IPS-20b (cell line): ENCODE results near the gene ARFGAP2.
A peak's percentile ranks its signal among the peaks of the same experiment; 100 is the strongest.

Experiments used
- H3K27ac ChIP-seq: one replicate; pipeline ENCODE4 v1.5.1; 2013; ENCODE audit warnings: low read length
- H3K27me3 ChIP-seq: 2 replicates; pipeline ENCODE4 v1.6.1; 2013; ENCODE audit warnings: mild to moderate bottlenecking, low read length, inconsistent platforms; ENCODE audit not compliant: insufficient read depth
- H3K36me3 ChIP-seq: 2 replicates; pipeline ENCODE4 v1.6.1; 2013; ENCODE audit warnings: low read depth, mild to moderate bottlenecking, inconsistent platforms, low read length, moderate library complexity; ENCODE audit not compliant: insufficient read depth
- H3K4me1 ChIP-seq: 2 replicates; pipeline ENCODE4 v1.6.1; 2013; ENCODE audit warnings: mild to moderate bottlenecking, control low read depth, inconsistent platforms, low read length, moderate library complexity; ENCODE audit not compliant: insufficient read depth
- H3K4me3 ChIP-seq: 2 replicates; pipeline ENCODE4 v1.5.1; 2013; ENCODE audit warnings: mild to moderate bottlenecking, low read length, inconsistent platforms
- H3K9ac ChIP-seq: 2 replicates; pipeline ENCODE4 v1.6.1; 2013; ENCODE audit warnings: low read depth, mild to moderate bottlenecking, inconsistent platforms, low read length, moderate library complexity
- H3K9me3 ChIP-seq: 2 replicates; pipeline ENCODE4 v1.6.1; 2013; ENCODE audit warnings: mild to moderate bottlenecking, low read depth, low read length, inconsistent platforms; ENCODE audit not compliant: insufficient read depth

The ARFGAP2 gene

GRCh38 chr11:47139878-47140277 is 36.8 kb downstream of the ARFGAP2 start:
- no peak overlapping the region for H3K9ac ChIP-seq
- H3K27me3 ChIP-seq = no peaks in the 10 kb centered on the region
- no peak overlapping the region for H3K27ac ChIP-seq
- H3K9me3 ChIP-seq = no peaks in the 10 kb centered on the region
- H3K4me1 ChIP-seq = 0 out of 2 replicates have a peak, but pooled peaks cover 4% of the 10 kb centered on the region
- no peak overlapping the region for H3K4me3 ChIP-seq
- H3K36me3 ChIP-seq = peaks cover 12% of the 10 kb centered on the region; the same call in 1 of the 2 replicates

DNA sequence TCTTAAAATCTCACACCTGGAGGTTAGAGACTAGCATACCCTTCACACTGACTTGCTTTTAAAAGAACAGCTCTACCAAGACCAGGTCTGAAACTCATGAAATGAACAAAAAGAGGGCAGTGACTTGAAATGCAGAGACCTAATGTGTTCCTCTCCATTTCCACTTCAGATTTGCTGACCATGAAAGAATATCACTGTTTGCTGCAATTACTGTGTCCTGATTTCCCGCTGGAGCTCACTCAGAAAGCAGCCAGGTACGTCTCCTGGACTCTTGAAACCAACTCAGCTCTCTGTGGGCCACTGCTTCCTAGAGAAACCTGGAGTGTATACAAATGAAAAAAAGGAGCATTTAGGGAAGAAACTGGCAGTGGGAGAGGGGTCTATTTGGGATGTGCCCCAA is 39.2 kb downstream of the ARFGAP2 start:
- Histone ChIP-seq H3K27me3 (no peaks in the 10 kb centered on the region), H3K9ac (no peak overlapping the region; the same call in 1 of the 2 replicates), H3K9me3 (no peaks in the 10 kb centered on the region), H3K4me3 (no peak overlapping the region), H3K4me1 (no peaks in the 10 kb centered on the region), H3K36me3 (peaks cover 12% of the 10 kb centered on the region; the same call in 1 of the 2 replicates), H3K27ac (no peak overlapping the region)

GRCh38 chr11:47136921-47137320 is 39.8 kb downstream of the ARFGAP2 start:
- Histone ChIP-seq H3K9ac (no peak overlapping the region), H3K9me3 (no peaks in the 10 kb centered on the region), H3K4me3 (no peak overlapping the region), H3K27me3 (no peaks in the 10 kb centered on the region), H3K36me3 (peaks cover 12% of the 10 kb centered on the region; the same call in 1 of the 2 replicates), H3K27ac (no peak overlapping the region), H3K4me1 (no peaks in the 10 kb centered on the region)

DNA sequence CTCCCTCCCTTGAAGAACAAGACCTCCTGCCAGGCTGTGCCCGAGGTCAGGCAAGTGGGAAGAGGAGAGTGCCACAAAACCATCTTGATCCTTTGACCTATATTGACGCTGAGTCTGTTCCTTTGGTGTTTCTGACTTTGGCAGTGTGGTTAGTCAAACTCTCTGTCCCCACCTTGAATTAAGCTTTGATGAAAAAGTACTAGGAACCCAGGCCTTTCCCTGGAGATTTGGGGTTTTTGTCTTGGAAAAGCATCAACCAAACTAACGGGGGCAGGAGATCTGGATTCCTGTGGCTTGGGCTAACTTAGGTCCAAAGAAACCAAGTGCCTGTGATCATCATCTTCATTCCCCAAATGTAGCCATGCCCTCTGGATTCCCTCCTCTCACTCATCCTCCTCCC is 40.4 kb downstream of the ARFGAP2 start:
- Histone ChIP-seq H3K27me3 (no peaks in the 10 kb centered on the region), H3K9ac (no peak overlapping the region), H3K27ac (no peak overlapping the region), H3K4me1 (no peaks in the 10 kb centered on the region), H3K4me3 (no peak overlapping the region), H3K36me3 (peaks cover 12% of the 10 kb centered on the region; the same call in 1 of the 2 replicates), H3K9me3 (no peaks in the 10 kb centered on the region)

GRCh38 chr11:47132981-47133380 is 43.7 kb downstream of the ARFGAP2 start:
- Histone ChIP-seq H3K27ac (no peak overlapping the region), H3K9ac (no peak overlapping the region), H3K36me3 (peaks cover 6% of the 10 kb centered on the region; the same call in 1 of the 2 replicates), H3K27me3 (no peaks in the 10 kb centered on the region), H3K4me1 (peaks cover 11% of the 10 kb centered on the region; the same call in 1 of the 2 replicates), H3K4me3 (no peak overlapping the region), H3K9me3 (no peaks in the 10 kb centered on the region)

GRCh38 chr11:47132490-47132889 is 44.2 kb downstream of the ARFGAP2 start:
- Histone ChIP-seq H3K4me1 (peaks cover 11% of the 10 kb centered on the region; the same call in 1 of the 2 replicates), H3K27ac (no peak overlapping the region)

DNA sequence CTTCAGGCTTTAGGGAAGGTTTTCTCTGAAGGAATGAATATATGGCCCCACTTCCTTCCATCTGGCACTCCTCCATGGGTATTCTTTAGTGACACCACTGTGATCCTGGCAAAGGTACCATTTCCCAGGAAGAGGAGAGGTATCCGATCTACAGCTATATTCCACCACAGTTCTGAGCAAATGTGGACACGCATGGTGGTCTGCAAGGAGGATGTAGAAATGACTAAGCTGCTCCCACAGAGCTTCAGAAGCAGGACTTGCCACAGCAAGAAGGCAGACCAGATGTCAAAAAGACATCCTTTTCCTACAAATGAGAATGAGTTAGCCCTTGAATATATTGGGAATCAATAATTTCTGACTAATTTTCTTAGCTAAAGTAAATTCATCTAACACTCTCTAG is 45.5 kb downstream of the ARFGAP2 start:
- no peaks in the 10 kb centered on the region for H3K27me3 ChIP-seq
- H3K9ac ChIP-seq = no peak overlapping the region
- H3K9me3 ChIP-seq = no peaks in the 10 kb centered on the region
- peak overlapping the region; percentile 45; the same call in 1 of the 2 replicates for H3K4me3 ChIP-seq
- H3K4me1 ChIP-seq = peaks cover 11% of the 10 kb centered on the region; the same call in 1 of the 2 replicates
- H3K36me3 ChIP-seq = no peaks in the 10 kb centered on the region
- H3K27ac ChIP-seq = no peak overlapping the region

More at GRCh38 chr11:47132490-47132889, 44.2 kb downstream of the ARFGAP2 start:
- Histone ChIP-seq H3K27me3 (no peaks in the 10 kb centered on the region), H3K4me3 (no peak overlapping the region), H3K36me3 (peaks cover 1% of the 10 kb centered on the region; the same call in 1 of the 2 replicates), H3K9ac (no peak overlapping the region), H3K9me3 (no peaks in the 10 kb centered on the region)

DNA sequence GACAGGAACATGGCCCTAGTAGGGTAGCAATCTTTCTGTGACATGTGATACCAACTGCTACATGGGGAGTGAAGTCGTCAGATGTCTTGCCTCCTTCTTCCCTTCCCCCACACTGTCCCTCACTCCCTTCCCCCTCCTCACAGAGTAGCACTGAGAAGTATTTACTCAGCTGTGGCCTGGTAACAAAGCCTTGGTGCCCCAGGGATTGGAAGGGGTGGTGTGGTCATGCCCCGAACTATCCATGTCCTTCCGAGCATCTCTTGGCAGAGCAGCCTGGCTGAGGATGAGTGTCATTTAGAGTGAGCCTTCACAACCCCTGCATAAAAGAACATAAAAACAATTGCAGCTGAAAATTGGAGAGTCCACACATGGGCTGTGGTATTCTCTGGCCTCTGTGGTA is 46.1 kb downstream of the ARFGAP2 start:
- Histone ChIP-seq H3K36me3 (no peaks in the 10 kb centered on the region), H3K27me3 (no peaks in the 10 kb centered on the region), H3K27ac (no peak overlapping the region), H3K4me1 (peaks cover 11% of the 10 kb centered on the region; the same call in 1 of the 2 replicates), H3K4me3 (peak overlapping the region; percentile 45; the same call in 1 of the 2 replicates), H3K9ac (no peak overlapping the region), H3K9me3 (no peaks in the 10 kb centered on the region)

DNA sequence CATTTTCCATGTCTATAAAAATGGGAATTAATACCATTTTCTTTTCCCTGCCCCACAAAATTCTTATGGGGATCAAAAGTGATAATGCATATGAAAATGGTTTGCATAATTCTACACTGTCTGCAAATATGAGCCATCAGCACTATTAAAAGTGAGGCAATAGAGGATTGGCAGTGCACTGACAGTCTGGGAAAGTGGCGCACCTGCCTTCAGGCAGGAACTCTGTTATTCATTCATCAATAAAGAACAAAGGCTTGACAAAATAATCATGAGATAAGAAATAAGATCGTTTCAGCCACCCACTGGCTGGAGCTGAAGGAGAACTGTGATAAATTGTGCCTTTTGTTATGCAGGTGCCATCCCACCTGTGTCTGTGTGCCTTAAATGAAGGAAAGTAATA is 49.5 kb downstream of the ARFGAP2 start:
- no peaks in the 10 kb centered on the region for H3K36me3 ChIP-seq
- no peak overlapping the region for H3K4me3 ChIP-seq
- H3K9me3 ChIP-seq = no peaks in the 10 kb centered on the region
- H3K9ac ChIP-seq = no peak overlapping the region
- H3K4me1 ChIP-seq = peaks cover 11% of the 10 kb centered on the region; the same call in 1 of the 2 replicates
- H3K27me3 ChIP-seq = no peaks in the 10 kb centered on the region
- H3K27ac ChIP-seq = no peak overlapping the region

GRCh38 chr11:47125083-47125482 is 51.6 kb downstream of the ARFGAP2 start:
- Histone ChIP-seq H3K36me3 (no peaks in the 10 kb centered on the region), H3K9ac (no peak overlapping the region), H3K27ac (no peak overlapping the region), H3K9me3 (no peaks in the 10 kb centered on the region), H3K4me3 (no peak overlapping the region), H3K27me3 (no peaks in the 10 kb centered on the region), H3K4me1 (peaks cover 1% of the 10 kb centered on the region; the same call in 1 of the 2 replicates)

DNA sequence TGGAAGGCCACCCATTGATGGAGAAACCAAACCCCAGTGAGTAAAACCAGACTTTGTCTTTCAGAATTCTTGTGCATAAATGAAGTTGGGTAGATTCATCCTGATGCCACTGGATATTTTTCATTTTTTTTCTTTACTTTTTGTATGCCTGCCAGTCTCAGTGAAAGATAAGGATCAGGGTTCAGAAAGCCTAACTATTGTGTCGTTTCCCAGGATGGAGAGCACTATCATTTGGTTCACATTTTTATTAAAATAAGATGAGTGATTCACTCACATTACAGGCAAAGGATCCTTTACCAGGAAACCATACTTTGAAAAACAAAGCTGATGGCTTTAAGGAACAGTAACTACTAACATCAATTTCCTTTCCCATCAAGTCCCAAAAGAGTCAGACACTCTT is 52.0 kb downstream of the ARFGAP2 start:
- Histone ChIP-seq H3K36me3 (no peaks in the 10 kb centered on the region), H3K9ac (no peak overlapping the region), H3K4me1 (no peaks in the 10 kb centered on the region), H3K4me3 (no peak overlapping the region), H3K9me3 (no peaks in the 10 kb centered on the region), H3K27ac (no peak overlapping the region), H3K27me3 (no peaks in the 10 kb centered on the region)

GRCh38 chr11:47123094-47123493 is 53.6 kb downstream of the ARFGAP2 start:
- H3K27ac ChIP-seq = no peak overlapping the region
- H3K27me3 ChIP-seq = no peaks in the 10 kb centered on the region
- H3K9ac ChIP-seq = no peak overlapping the region
- no peaks in the 10 kb centered on the region for H3K4me1 ChIP-seq
- H3K4me3 ChIP-seq = no peak overlapping the region
- H3K36me3 ChIP-seq = no peaks in the 10 kb centered on the region
- no peaks in the 10 kb centered on the region for H3K9me3 ChIP-seq
